ENCODE data around the gene USP28.
"Not testable (repeated sequence)": the region's sequence is repeated elsewhere in the genome, so short reads cannot be mapped to it uniquely, and the experiment has no call there.

Gene USP28

GRCh38 chr11:113829751-113830150 lies 45.6 kb downstream of the USP28 start:
- DNase-seq, result no peak

- no peak for DNase-seq
Observed at GRCh38 chr11:113828191-113828590, 47.2 kb downstream of the USP28 start.

- DNase-seq, result no peak
Observed at GRCh38 chr11:113827477-113827876, 47.9 kb downstream of the USP28 start.

GRCh38 chr11:113818426-113818825 lies 56.9 kb downstream of the USP28 start:
- DNase-seq, result no peak

- no peak for DNase-seq
Observed at GRCh38 chr11:113817626-113818025, 57.7 kb downstream of the USP28 start.

- DNase-seq, result no peak
Observed at GRCh38 chr11:113817162-113817561, 58.2 kb downstream of the USP28 start.

- no peak for DNase-seq
Observed at GRCh38 chr11:113814181-113814580, 61.2 kb downstream of the USP28 start.

GRCh38 chr11:113808931-113809330 lies 66.4 kb downstream of the USP28 start:
- no peak for DNase-seq

- no peak for DNase-seq
Observed at GRCh38 chr11:113806406-113806805, 69.0 kb downstream of the USP28 start.

- no peak for DNase-seq
Observed at GRCh38 chr11:113805640-113806039, 69.7 kb downstream of the USP28 start.

- DNase-seq, result no peak
Observed at GRCh38 chr11:113802621-113803020, 72.8 kb downstream of the USP28 start.

- DNase-seq, result no peak
Observed at GRCh38 chr11:113796663-113797259, 78.6 kb downstream of the USP28 start.

GRCh38 chr11:113789675-113790320 lies 85.6 kb downstream of the USP28 start:
- DNase-seq, result no peak

GRCh38 chr11:113789016-113789415 lies 86.4 kb downstream of the USP28 start:
- not testable (repeated sequence) for DNase-seq

GRCh38 chr11:113782134-113782533 lies 93.2 kb downstream of the USP28 start:
- DNase-seq, result no peak

- DNase-seq, result no peak
Observed at GRCh38 chr11:113781682-113782081, 93.7 kb downstream of the USP28 start.

- DNase-seq, result no peak
Observed at GRCh38 chr11:113779496-113779895, 95.9 kb downstream of the USP28 start, which contains the start of gene CLDN25. Gene CLDN25, plus strand, starts transcription at chr11:113779796. Its CDS starts 0 bp downstream, at chr11:113779796.

GRCh38 chr11:113778111-113778910 lies 97.1 kb downstream of the USP28 start:
- DNase-seq, result no peak

GRCh38 chr11:113774174-113774503 lies 101.2 kb downstream of the USP28 start:
- no peak for DNase-seq

GRCh38 chr11:113773416-113774173 lies 101.8 kb downstream of the USP28 start, which contains the start of gene ZW10:
Gene ZW10, minus strand, starts transcription at chr11:113773692. Its CDS starts 26 bp downstream, at chr11:113773666.
- peak; percentile 92 to 94 for DNase-seq

GRCh38 chr11:113773092-113773415 lies 102.3 kb downstream of the USP28 start:
- DNase-seq, result no peak

- DNase-seq, result no peak
Observed at GRCh38 chr11:113771964-113772363, 103.4 kb downstream of the USP28 start.

- DNase-seq, result no peak
Observed at GRCh38 chr11:113764527-113765219, 110.7 kb downstream of the USP28 start.
